Osteoblast (primary cell): ENCODE measurements around the gene ZNF652. TPM values are rescaled to one million over a fixed set of nuclear protein-coding genes. Genes with fewer than 3 reads are reported as not detected.
"Not testable (repeated sequence)": the region's sequence is repeated elsewhere in the genome, so short reads cannot be mapped to it uniquely, and the experiment has no call there.

ENCODE experiments used
- DNase-seq: peaks from one replicate; pipeline ENCODE4 v3.0.0; 2011; ENCODE audit warnings: low spot score, mixed read lengths; ENCODE audit not compliant: insufficient read length; ENCODE audit errors: missing footprints
- H2AFZ ChIP-seq: 2 replicates; pipeline ENCODE4 v1.6.0; 2011; ENCODE audit warnings: mild to moderate bottlenecking, low read length
- H3K27ac ChIP-seq: 2 replicates; pipeline ENCODE4 v1.5.1; 2011; ENCODE audit warnings: mild to moderate bottlenecking, low read depth, low read length, moderate library complexity
- H3K27me3 ChIP-seq: 2 replicates; pipeline ENCODE4 v1.6.0; 2012; ENCODE audit warnings: mild to moderate bottlenecking, control low read depth, inconsistent platforms, low read length, moderate library complexity; ENCODE audit not compliant: insufficient read depth
- H3K36me3 ChIP-seq: 2 replicates; pipeline ENCODE4 v1.5.1; 2011; ENCODE audit warnings: mild to moderate bottlenecking, low read length, control low read depth, moderate library complexity; ENCODE audit not compliant: insufficient read depth
- H3K4me1 ChIP-seq: 2 replicates; pipeline ENCODE4 v1.5.1; 2011; ENCODE audit warnings: mild to moderate bottlenecking, low read length, control low read depth, moderate library complexity; ENCODE audit not compliant: insufficient read depth
- H3K4me2 ChIP-seq: 2 replicates; pipeline ENCODE4 v1.6.0; 2011; ENCODE audit warnings: mild to moderate bottlenecking, low read length; ENCODE audit not compliant: insufficient read depth
- H3K4me3 ChIP-seq: fragments of 200-600 bp; sonication (generic); 3 replicates; pipeline ENCODE4 v1.5.1; 2012; ENCODE audit warnings: mild to moderate bottlenecking, low read length, inconsistent platforms; ENCODE audit not compliant: insufficient read depth
- H3K79me2 ChIP-seq: 2 replicates; pipeline ENCODE4 v1.6.0; 2012; ENCODE audit warnings: mild to moderate bottlenecking, low read length, control low read depth, inconsistent platforms; ENCODE audit not compliant: insufficient read depth
- H3K9me3 ChIP-seq: 2 replicates; pipeline ENCODE4 v1.5.1; 2011; ENCODE audit warnings: low read depth, low read length, control low read depth
- H4K20me1 ChIP-seq: 2 replicates; pipeline ENCODE4 v1.6.0; 2012; ENCODE audit warnings: mild to moderate bottlenecking, low read length, control low read depth; ENCODE audit not compliant: insufficient read depth
- CTCF ChIP-seq: IDR thresholded peaks from 2 replicates; pipeline ENCODE4 v1.5.1; 2011; ENCODE audit warnings: mild to moderate bottlenecking, low read depth, low read length, moderate library complexity; ENCODE audit errors: extremely low read depth
- total RNA-seq: library from RNA; depleted of rRNA; stranded (reverse); fragments of >200 nt; gene quantifications from 2 replicates; pipeline ENCODE4 v1.2.3, GENCODE V29; 2012

ZNF652 gene
- total RNA-seq, 1 donor: 28.2 TPM

DNA sequence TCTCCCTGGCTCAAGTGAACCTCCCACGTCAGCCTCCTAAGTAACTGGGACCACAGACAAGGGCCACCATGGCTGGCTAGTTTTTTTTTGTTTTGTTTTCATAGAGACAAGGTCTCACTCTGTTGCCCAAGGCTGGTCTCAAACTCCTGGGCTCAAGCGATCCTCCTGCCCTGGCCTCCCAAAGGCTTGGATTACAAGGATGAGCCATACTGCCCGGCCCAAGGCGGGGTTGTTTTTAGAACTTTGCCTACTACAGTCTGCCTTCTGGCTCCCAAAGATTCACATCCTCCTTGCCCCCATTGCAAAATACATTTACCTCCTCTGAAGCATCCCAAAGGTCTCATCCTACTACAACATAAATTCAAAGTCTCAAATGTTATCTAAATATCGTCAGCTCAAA is 82.0 kb downstream of the ZNF652 start:
- H3K36me3 ChIP-seq: no peaks in the 10 kb centered on the region
- no peak for TF ChIP-seq CTCF
- no peaks in the 10 kb centered on the region for H3K9me3 ChIP-seq
- H3K4me3 ChIP-seq: no peak overlapping the region
- no peaks in the 10 kb centered on the region for H3K79me2 ChIP-seq
- no peak overlapping the region for H2AFZ ChIP-seq
- peaks cover 4% of the 10 kb centered on the region for H3K27me3 ChIP-seq
- no peaks in the 10 kb centered on the region for H4K20me1 ChIP-seq
- no peak overlapping the region for H3K27ac ChIP-seq
- no peak for DNase-seq
- no peaks in the 10 kb centered on the region for H3K4me1 ChIP-seq
- no peak overlapping the region for H3K4me2 ChIP-seq

- not testable (repeated sequence) for H4K20me1 ChIP-seq, H3K4me2 ChIP-seq, H3K27me3 ChIP-seq, H3K36me3 ChIP-seq, DNase-seq, H3K79me2 ChIP-seq, H3K27ac ChIP-seq, H2AFZ ChIP-seq, H3K4me1 ChIP-seq, H3K4me3 ChIP-seq, H3K9me3 ChIP-seq
Observed at GRCh38 chr17:49279263-49280015, 82.6 kb downstream of the ZNF652 start.

DNA sequence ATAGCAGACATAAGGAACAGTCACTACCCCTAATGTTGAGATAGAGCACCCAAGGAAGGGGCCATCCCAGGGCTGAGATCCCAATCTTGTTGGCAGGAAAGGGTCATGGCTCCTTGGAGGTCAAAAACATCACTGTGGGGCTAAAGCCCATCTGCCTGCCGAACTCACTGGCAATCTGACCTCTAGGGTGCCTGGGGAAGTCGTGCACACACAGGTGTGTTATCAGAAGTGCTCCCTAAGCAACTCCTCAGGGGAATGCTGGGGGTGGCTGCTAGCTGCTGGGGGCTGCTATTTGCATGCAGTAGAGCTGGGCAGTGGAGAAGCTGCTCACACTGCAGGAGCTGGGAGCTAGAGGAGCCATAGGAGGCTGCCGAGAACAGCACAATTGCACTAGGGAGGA is 84.0 kb downstream of the ZNF652 start:
- no peaks in the 10 kb centered on the region for H3K79me2 ChIP-seq
- H3K4me2 ChIP-seq: no peak overlapping the region
- TF ChIP-seq CTCF: no peak
- no peak overlapping the region for H3K27ac ChIP-seq
- peaks cover 4% of the 10 kb centered on the region for H3K27me3 ChIP-seq
- no peak for DNase-seq
- H3K4me3 ChIP-seq: no peak overlapping the region
- H2AFZ ChIP-seq: no peak overlapping the region
- H4K20me1 ChIP-seq: no peaks in the 10 kb centered on the region
- H3K4me1 ChIP-seq: no peaks in the 10 kb centered on the region
- H3K9me3 ChIP-seq: no peaks in the 10 kb centered on the region
- no peaks in the 10 kb centered on the region for H3K36me3 ChIP-seq

DNA sequence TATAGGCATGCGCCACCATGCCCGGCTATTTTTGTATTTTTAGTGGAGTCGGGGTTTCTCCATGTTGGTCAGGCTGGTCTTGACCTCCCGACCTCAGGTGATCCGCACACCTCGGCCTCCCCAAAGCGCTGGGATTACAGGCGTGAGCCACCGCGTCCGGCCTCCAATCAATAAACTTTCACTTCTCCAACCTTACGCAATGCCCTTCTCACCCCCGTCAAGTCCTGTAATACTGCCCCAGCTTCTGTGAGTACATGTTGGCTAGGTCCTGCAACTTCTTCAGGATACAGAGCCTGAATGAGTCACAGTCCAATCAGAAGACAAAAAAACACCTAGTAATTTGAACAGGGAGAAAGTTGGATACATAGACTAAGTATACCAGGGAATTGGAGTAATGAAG is 84.4 kb downstream of the ZNF652 start:
- H4K20me1 ChIP-seq: no peaks in the 10 kb centered on the region
- no peaks in the 10 kb centered on the region for H3K36me3 ChIP-seq
- H3K4me2 ChIP-seq: no peak overlapping the region
- peaks cover 4% of the 10 kb centered on the region for H3K27me3 ChIP-seq
- no peak for TF ChIP-seq CTCF
- no peaks in the 10 kb centered on the region for H3K9me3 ChIP-seq
- DNase-seq: no peak
- H3K4me3 ChIP-seq: no peak overlapping the region
- no peak overlapping the region for H2AFZ ChIP-seq
- no peak overlapping the region for H3K27ac ChIP-seq
- H3K4me1 ChIP-seq: no peaks in the 10 kb centered on the region
- H3K79me2 ChIP-seq: no peaks in the 10 kb centered on the region

GRCh38 chr17:49275981-49276380 is 86.1 kb downstream of the ZNF652 start:
- H3K9me3 ChIP-seq, H3K4me2 ChIP-seq, H3K79me2 ChIP-seq, H4K20me1 ChIP-seq, H3K4me3 ChIP-seq, H2AFZ ChIP-seq, DNase-seq, H3K27ac ChIP-seq, H3K36me3 ChIP-seq, H3K4me1 ChIP-seq, H3K27me3 ChIP-seq: not testable (repeated sequence)
